ENCODE measurements around the gene PREX1.
A peak's percentile ranks its signal among the peaks of the same experiment; 100 is the strongest.

PREX1 gene

GRCh38 chr20:48732081-48732829 lies 95.5 kb downstream of the PREX1 start:
- Mint-ChIP-seq H3K4me1 (peaks cover 49% of the 10 kb centered on the region), H3K9me3 (no peaks in the 10 kb centered on the region), H3K4me3 (no peak overlapping the region), H3K27ac (peak overlapping the region; percentile 9), H3K27me3 (no peaks in the 10 kb centered on the region), H3K36me3 (peaks cover 60% of the 10 kb centered on the region)
- ATAC-seq, result no peak

GRCh38 chr20:48731536-48731935 lies 96.3 kb downstream of the PREX1 start:
- Mint-ChIP-seq H3K27ac (peak overlapping the region; percentile 9), H3K9me3 (no peaks in the 10 kb centered on the region), H3K4me1 (peaks cover 42% of the 10 kb centered on the region), H3K4me3 (no peak overlapping the region), H3K27me3 (no peaks in the 10 kb centered on the region), H3K36me3 (peaks cover 60% of the 10 kb centered on the region)
- ATAC-seq, result no peak

- Mint-ChIP-seq H3K27ac (peak overlapping the region; percentile 9), H3K4me1 (peaks cover 39% of the 10 kb centered on the region), H3K27me3 (no peaks in the 10 kb centered on the region), H3K9me3 (no peaks in the 10 kb centered on the region), H3K4me3 (no peak overlapping the region), H3K36me3 (peaks cover 60% of the 10 kb centered on the region)
- no peak for ATAC-seq
These were observed 96.8 kb downstream of the PREX1 start for GRCh38 chr20:48730977-48731376.

- H3K36me3 Mint-ChIP-seq, result peaks cover 69% of the 10 kb centered on the region
- peak overlapping the region; percentile 77 for H3K27ac Mint-ChIP-seq
- H3K4me3 Mint-ChIP-seq, result peak overlapping the region; percentile 25
- no peaks in the 10 kb centered on the region for H3K9me3 Mint-ChIP-seq
- no peak for ATAC-seq
- peaks cover 47% of the 10 kb centered on the region for H3K4me1 Mint-ChIP-seq
- H3K27me3 Mint-ChIP-seq, result no peaks in the 10 kb centered on the region
These were observed 98.3 kb downstream of the PREX1 start for GRCh38 chr20:48729538-48729937.

- no peak overlapping the region for H3K4me3 Mint-ChIP-seq
- no peaks in the 10 kb centered on the region for H3K9me3 Mint-ChIP-seq
- peaks cover 60% of the 10 kb centered on the region for H3K4me1 Mint-ChIP-seq
- peaks cover 60% of the 10 kb centered on the region for H3K36me3 Mint-ChIP-seq
- peak overlapping the region; percentile 77 for H3K27ac Mint-ChIP-seq
- H3K27me3 Mint-ChIP-seq, result no peaks in the 10 kb centered on the region
- ATAC-seq, result no peak
These were observed 99.6 kb downstream of the PREX1 start for GRCh38 chr20:48728042-48728825.

- Mint-ChIP-seq H3K4me1 (peaks cover 70% of the 10 kb centered on the region), H3K36me3 (peaks cover 57% of the 10 kb centered on the region), H3K27me3 (no peaks in the 10 kb centered on the region), H3K9me3 (no peaks in the 10 kb centered on the region), H3K27ac (peak overlapping the region; percentile 77), H3K4me3 (no peak overlapping the region)
- no peak for ATAC-seq
These were observed 100.6 kb downstream of the PREX1 start for GRCh38 chr20:48727226-48727625.

- peak overlapping the region; percentile 94 for H3K27ac Mint-ChIP-seq
- no peaks in the 10 kb centered on the region for H3K9me3 Mint-ChIP-seq
- no peaks in the 10 kb centered on the region for H3K27me3 Mint-ChIP-seq
- H3K4me1 Mint-ChIP-seq, result peaks cover 80% of the 10 kb centered on the region
- ATAC-seq, result no peak
- peaks cover 60% of the 10 kb centered on the region for H3K36me3 Mint-ChIP-seq
- H3K4me3 Mint-ChIP-seq, result no peak overlapping the region
These were observed 102.2 kb downstream of the PREX1 start for GRCh38 chr20:48725555-48725991.

- peak overlapping the region; percentile 94 for H3K27ac Mint-ChIP-seq
- H3K4me1 Mint-ChIP-seq, result peaks cover 82% of the 10 kb centered on the region
These were observed 102.8 kb downstream of the PREX1 start for GRCh38 chr20:48724891-48725554.

GRCh38 chr20:48724382-48724781 lies 103.4 kb downstream of the PREX1 start:
- Mint-ChIP-seq H3K4me3 (no peak overlapping the region), H3K27me3 (no peaks in the 10 kb centered on the region), H3K36me3 (peaks cover 61% of the 10 kb centered on the region), H3K9me3 (no peaks in the 10 kb centered on the region), H3K27ac (peak overlapping the region; percentile 94), H3K4me1 (peaks cover 82% of the 10 kb centered on the region)
- ATAC-seq, result no peak

More at GRCh38 chr20:48724891-48725554, 102.8 kb downstream of the PREX1 start:
- Mint-ChIP-seq H3K36me3 (peaks cover 61% of the 10 kb centered on the region), H3K9me3 (no peaks in the 10 kb centered on the region), H3K27me3 (no peaks in the 10 kb centered on the region), H3K4me3 (no peak overlapping the region)
- no peak for ATAC-seq

- H3K9me3 Mint-ChIP-seq, result no peaks in the 10 kb centered on the region
These were observed 104.2 kb downstream of the PREX1 start for GRCh38 chr20:48723308-48724264.

GRCh38 chr20:48722737-48723191 lies 105.0 kb downstream of the PREX1 start:
- peaks cover 85% of the 10 kb centered on the region for H3K4me1 Mint-ChIP-seq
- ATAC-seq, result peak; percentile 75
- H3K4me3 Mint-ChIP-seq, result peak overlapping the region; percentile 62
- H3K27ac Mint-ChIP-seq, result peak overlapping the region; percentile 94
- peaks cover 60% of the 10 kb centered on the region for H3K36me3 Mint-ChIP-seq
- no peaks in the 10 kb centered on the region for H3K9me3 Mint-ChIP-seq
- H3K27me3 Mint-ChIP-seq, result no peaks in the 10 kb centered on the region

More at GRCh38 chr20:48723308-48724264, 104.2 kb downstream of the PREX1 start:
- peaks cover 82% of the 10 kb centered on the region for H3K4me1 Mint-ChIP-seq
- H3K27ac Mint-ChIP-seq, result peak overlapping the region; percentile 94
- ATAC-seq, result peak; percentile 5
- peak overlapping the region; percentile 17 for H3K4me3 Mint-ChIP-seq
- H3K27me3 Mint-ChIP-seq, result no peaks in the 10 kb centered on the region
- peaks cover 60% of the 10 kb centered on the region for H3K36me3 Mint-ChIP-seq

- no peaks in the 10 kb centered on the region for H3K9me3 Mint-ChIP-seq
- H3K36me3 Mint-ChIP-seq, result peaks cover 62% of the 10 kb centered on the region
- no peaks in the 10 kb centered on the region for H3K27me3 Mint-ChIP-seq
- peaks cover 88% of the 10 kb centered on the region for H3K4me1 Mint-ChIP-seq
- ATAC-seq, result peak; percentile 80
- peak overlapping the region; percentile 62 for H3K4me3 Mint-ChIP-seq
- peak overlapping the region; percentile 94 for H3K27ac Mint-ChIP-seq
These were observed 105.6 kb downstream of the PREX1 start for GRCh38 chr20:48722002-48722731.

GRCh38 chr20:48721324-48722001 lies 106.3 kb downstream of the PREX1 start:
- Mint-ChIP-seq H3K27ac (peak overlapping the region; percentile 94), H3K9me3 (no peaks in the 10 kb centered on the region), H3K4me1 (peaks cover 95% of the 10 kb centered on the region), H3K36me3 (peaks cover 57% of the 10 kb centered on the region), H3K27me3 (no peaks in the 10 kb centered on the region), H3K4me3 (peak overlapping the region; percentile 62)
- no peak for ATAC-seq

Data from stimulated activated memory B cell treated with anti-CD40 and anti-IgM and Interleukin-4, amounts not matched to agents 10 μg/mL and 1 μg/mL and 100 μg/mL, for 72 hours (primary cell).